CD4-positive, alpha-beta T cell treated with Interleukin-21 for 1 hour (primary cell): Measurements from ENCODE around the gene S100A2.
"Not testable (repeated sequence)": the region's sequence is repeated elsewhere in the genome, so short reads cannot be mapped to it uniquely, and the experiment has no call there.

Experiments used
- DNase-seq: peaks from one replicate; pipeline ENCODE4 v3.0.0-alpha.2; 2020

The S100A2 gene

DNA sequence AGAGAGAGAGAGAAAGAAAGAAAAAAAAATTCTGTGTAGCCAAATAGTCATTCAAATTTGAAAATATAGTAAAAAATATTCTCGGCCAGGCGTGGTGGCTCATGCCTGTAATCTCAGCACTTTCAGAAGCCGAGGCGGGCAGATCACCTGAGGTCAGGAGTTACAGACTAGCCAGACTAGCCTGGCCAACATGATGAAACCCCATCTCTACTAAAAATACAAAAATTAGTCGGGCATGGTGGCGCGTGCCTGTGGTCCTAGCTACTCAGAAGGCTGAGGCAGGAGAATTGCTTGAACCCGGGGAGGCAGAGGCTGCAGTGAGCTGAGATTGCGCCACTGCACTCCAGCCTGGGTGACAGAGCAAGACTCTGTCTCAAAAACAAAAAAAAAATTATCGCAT, 22.4 kb upstream of the S100A2 start:
- not testable (repeated sequence) for DNase-seq

DNA sequence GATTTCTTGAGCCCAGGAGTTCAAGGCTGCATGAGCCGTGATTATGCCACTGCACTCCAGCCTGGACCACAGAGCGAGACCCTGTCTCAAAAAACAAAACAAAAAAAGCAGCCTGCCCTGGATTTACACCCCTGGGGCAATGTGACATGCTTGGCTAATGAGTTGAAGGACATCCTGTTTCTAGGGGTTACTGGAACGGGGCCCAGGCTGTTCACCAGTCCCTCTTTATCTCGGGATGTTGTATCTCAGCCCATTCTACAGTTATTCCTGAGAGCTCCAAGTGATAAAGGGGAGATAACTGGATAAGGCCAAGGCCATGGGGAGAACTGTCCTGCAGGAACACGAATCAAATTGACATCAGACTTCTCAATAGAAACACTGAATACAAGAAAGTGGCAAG, 21.7 kb upstream of the S100A2 start:
- no peak for DNase-seq

DNA sequence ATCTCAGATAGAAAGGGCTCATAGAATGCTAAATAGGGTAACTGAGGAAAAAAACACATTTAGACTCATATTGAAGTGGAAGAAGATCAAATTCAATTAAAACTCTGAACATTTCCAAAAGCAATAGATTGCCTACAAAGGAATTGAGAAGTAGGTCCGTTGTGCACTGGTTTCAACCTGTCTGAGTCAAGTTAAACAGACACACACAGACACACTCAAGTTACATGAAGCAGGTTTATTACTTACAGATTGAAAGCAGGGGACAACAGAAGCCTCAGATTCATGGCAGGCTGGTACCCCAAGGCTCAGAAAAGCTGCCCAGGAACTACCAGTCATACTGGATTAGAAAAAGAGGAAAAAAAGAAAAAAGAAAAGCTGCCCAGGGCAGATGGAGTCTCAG, 20.7 kb upstream of the S100A2 start:
- no peak for DNase-seq

DNA sequence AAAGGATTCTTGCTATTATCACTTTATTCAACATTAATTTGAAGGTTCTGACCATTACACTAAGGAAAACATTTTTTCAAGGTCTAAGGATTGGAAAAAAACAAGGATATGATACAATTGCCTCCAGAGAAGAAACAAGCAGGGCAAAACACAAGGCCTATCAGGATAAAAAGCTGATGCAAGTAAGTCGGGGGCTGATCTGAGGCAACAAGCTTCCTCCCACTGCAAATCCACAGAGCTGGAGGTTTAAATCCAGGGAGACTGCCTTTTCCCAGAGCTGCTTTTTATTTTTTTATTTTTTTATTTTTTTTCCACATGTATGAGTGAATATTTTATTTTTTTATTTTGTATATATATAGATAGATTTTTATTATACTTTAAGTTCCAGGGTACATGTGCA, 19.4 kb upstream of the S100A2 start:
- no peak for DNase-seq

DNA sequence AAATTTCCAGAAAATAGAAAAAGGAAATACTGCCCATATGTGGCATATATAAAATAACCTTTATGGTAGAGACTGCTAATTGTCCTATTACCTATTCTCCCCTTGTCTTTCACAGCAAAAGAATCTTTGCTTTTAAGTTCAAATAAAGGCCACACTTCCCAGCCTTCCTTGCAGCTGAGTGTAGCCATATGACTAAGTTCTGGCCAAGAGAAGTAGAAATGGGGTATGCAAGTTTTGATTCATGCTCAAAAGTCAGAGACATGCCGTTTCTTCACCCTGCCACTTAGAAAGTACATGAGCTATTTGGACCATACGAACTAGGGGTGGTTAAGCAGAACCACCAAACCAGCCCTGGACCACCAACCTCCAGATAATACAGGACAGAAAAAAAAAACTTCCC, 18.3 kb upstream of the S100A2 start:
- no peak for DNase-seq

DNA sequence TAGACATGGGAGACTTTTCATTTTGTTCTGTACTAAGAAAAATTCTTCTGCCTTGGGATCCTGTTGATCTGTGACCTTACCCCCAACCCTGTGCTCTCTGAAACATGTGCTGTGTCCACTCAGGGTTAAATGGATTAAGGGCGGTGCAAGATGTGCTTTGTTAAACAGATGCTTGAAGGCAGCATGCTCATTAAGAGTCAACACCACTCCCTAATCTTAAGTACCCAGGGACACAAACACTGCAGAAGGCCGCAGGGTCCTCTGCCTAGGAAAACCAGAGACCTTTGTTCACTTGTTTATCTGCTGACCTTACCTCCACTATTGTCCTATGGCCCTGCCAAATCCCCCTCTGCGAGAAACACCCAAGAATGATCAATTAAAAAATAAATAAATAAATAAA, 17.9 kb upstream of the S100A2 start:
- not testable (repeated sequence) for DNase-seq

DNA sequence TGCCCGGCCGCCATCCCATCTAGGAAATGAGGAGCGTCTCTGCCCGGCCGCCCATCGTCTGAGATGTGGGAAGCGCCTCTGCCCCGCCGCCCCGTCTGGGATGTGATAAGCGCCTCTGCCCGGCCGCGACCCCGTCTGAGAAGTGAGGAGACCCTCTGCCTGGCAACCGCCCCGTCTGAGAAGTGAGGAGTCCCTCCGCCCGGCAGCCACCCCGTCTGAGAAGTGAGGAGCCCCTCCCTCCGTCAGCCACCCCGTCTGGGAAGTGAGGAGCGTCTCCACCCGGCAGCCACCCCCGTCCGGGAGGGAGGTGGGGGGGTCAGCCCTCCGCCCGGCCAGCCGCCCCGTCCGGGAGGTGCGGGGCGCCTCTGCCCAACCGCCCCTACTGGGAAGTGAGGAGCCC, 17.2 kb upstream of the S100A2 start:
- DNase-seq, result not testable (repeated sequence)

DNA sequence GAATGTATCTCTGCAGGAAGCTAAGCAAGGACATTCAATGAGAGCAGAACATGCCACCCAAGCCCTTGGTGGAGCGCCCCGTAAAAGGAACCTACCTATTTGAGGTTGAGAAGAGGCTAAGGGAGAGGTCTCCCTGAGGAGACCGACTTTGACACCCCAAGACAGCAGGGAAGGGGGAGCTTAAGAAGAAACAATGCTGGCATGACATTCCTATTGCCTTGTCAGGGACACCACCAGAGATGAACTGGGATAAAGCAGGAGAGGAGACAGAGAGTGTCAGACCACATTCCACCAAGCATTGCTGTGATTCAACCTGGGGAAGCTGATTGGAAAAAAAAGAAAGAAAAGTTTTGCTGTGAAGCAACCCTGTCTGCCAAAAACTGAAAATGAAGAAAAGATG, 13.3 kb upstream of the S100A2 start:
- DNase-seq, result no peak

DNA sequence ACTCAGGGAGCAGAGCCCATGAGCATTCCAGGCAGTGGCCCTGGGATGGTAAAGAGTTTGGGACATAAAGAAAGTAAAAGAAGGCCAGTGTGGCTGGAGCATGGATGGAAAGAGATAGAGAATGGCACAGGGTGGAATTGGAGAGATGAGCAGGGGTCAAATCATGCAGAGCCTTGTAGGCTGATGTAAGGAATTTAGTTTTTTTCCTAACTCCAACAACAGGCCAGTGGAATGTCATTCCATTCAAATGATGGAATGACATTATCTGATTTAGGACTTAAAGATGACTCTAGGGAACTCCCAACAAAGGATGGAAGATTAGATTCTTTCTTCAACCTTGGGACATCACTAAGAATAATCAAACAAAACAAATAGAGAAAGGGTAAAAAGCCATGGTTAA, 12.8 kb upstream of the S100A2 start:
- DNase-seq, result no peak

DNA sequence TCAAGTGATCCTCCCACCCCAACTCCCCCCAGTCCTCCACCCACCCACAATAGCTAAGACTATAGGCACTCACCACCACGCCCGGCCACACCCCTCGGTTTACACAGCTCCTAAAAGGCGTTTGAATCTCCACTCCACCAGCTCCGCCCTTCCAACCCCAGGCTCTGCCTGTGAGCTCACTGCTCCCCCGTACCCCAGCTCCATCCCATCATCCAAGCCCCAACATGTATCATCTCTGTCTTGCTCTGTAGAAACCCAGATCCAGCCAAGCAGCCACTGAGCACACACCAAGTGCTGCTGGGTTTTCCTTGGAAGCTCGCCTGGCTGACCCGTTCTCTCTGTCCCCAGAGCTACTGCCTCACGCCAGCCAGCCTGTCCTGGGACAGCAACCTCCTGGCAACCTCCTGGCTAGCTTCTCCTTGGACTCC, 12.0 kb upstream of the S100A2 start:
- DNase-seq, result no peak

DNA sequence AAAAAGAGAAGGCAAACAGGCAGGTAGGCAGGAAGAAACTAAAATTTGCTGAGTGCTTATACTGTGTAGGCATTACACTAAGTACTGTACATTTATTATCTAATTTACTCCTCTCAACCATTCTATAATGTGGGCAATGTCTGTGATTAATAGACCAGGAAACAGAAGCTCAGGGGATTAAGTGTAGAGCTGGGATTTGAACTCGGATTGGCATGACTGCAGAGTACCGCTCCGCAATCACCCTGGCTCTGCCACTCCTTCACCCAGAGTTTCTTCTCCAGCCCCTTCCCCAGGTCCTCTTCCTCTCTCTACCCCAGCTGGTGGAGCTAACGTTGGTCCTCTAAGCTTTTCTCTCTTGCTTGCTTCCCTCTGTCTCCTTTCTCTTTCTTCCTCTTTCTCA, 11.5 kb upstream of the S100A2 start:
- no peak for DNase-seq

DNA sequence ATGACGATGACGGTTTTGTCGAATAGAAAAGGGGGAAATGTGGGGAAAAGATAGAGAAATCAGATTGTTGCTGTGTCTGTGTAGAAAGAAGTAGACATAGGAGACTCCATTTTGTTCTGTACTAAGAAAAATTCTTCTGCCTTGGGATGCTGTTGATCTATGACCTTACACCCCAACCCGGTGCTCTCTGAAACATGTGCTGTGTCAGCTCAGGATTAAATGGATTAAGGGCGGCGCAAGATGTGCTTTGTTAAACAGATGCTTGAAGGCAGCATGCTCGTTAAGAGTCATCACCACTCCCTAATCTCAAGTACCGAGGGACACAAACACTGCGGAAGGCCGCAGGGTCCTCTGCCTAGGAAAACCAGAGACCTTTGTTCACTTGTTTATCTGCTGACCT, 9.9 kb upstream of the S100A2 start:
- not testable (repeated sequence) for DNase-seq

DNA sequence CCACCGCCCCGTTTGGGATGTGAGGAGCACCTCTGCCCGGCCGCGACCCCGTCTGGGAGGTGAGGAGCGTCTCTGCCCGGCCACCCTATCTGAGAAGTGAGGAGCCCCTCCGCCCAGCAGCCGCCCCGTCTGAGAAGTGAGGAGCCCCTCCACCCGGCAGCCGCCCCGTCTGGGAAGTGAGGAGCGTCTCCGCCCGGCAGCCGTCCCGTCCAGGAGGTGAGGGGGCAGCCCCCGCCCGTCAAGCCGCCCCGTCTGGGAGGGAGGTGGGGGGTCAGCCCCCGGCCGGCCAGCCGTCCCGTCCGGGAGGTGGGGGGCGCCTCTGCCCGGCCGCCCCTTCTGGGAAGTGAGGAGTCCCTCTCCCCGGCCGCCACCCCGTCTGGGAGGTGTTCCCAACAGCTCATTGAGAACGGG, 9.4 kb upstream of the S100A2 start:
- not testable (repeated sequence) for DNase-seq

DNA sequence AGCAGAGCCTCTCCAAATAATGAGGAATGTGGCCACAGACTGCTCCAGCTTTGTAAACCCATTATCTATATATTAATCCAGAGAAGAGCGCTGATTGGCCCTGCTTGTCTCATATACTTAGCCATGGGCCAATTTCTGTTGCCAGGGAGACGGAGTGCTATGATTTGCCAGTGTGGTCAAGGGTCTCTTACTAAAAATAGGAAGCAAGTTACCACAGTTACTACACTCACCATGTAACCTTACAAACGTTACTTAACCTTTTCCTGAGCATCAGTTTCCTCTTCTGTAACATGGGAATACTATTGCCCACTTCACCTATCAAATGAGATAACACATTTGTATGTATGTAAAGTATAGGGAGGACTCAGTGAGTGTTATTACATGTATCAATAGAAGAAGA, 7.7 kb upstream of the S100A2 start:
- no peak for DNase-seq

DNA sequence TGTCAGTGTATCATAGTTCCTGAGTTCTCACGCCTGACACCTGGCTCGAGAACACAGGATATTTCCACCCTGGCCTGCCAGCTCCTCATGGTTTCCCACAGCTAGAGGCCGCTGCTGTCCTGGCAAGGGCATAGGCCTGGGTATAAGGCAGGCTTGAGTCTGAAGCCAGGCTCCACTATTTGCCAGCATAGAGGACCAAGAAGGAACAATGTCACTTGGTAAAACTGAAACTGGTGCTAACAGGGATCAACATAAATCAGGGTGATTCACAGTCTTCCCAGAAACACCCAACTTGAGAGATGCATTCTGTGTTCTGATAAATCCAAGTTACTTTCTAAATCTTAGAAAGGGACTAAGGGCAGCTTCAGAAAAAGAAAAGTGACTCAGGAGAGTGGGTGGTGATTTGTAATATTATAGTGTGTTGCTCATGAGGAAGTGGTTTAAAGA, 6.9 kb upstream of the S100A2 start:
- peak; percentile 59 for DNase-seq

DNA sequence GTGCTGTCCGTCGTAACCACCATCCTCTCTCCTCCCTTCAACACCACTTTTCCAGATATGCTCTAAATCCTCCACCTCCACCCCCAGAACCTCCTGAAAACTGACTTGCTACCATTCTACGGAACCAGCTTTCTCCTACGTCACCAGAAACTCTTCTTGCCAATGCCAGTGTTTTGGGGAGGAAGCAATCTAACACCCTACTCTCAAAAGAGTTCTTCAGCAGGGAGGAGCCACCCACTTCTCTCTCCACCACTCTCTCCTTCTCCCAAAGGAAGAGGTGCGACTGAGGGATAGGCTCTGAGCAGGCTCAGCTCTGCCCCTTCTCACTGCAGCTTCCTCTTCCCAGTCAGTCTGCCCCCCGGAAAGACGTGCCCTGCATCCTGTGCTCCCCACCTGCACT, 6.1 kb upstream of the S100A2 start:
- DNase-seq, result no peak

DNA sequence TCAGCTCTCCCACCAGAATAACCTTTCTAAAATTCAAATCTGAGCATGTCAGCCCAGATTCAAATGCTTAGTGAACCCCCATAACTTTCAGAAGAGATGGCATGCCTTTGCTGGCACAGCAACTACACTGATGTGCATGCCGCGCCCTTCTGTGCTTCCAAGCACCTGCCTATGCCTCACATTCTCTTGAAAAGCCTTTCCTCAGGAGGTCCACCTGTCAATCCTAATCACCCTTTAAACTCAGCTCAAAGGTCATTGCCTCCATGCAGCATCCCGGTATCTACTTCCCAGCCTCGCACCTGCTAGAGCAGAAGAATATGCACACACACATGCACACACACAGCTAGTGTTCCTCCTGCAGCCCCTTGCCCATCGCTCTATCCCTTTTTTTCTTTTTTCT, 5.2 kb upstream of the S100A2 start:
- no peak for DNase-seq

DNA sequence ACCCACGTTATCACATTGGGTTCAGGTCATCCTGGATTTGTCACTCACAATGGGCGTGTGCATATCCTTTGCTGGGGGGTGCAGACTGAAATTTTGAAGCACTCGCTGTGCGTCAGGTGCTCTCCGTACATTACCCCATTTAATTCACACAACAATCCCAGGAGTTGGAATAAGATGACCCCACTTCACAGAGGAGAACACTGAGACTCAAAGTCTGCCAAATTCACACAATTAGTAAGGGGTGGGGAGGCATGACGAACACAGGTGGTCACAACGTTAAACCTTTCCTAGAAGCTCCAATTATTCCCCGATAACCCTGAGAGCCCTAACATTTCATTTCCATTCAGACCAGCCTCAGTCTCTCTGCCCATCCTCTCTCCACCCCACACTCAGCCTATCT, 3.8 kb upstream of the S100A2 start:
- no peak for DNase-seq

DNA sequence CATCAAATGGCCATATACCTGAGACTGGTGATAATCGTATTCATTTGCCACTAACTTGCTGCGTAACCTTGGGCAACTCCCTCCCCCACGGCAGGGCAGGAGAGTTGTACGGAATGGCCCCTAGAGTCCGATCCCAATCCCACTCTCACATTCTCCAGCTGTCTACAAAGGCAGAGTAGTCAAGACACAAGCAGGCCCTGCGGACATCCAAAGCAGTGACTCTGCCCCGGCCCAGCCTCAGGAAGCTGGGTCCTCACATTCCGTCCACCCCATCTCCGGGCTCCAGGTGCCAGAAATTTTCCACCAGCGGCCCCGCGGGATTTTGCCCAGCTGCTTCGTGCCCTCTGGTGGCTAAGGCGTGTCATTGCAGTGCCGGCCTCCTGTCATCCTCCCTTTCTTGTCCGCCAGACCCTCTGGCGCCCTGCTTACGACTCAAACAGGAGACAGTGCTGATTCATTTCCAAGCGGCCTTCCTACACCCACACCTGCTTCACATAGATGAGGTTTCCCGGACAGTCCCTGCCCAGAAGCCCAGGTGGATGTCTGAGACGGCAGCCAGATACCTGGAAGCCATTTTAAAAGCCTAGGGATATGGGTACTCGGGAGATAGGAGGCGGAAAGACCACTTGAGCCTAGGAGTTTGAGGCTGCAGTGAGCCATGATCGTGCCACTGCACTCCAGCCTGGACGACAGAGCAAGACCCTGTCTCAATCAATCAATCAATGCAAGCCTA, 2.9 kb upstream of the S100A2 start:
- peak; percentile 81 for DNase-seq

DNA sequence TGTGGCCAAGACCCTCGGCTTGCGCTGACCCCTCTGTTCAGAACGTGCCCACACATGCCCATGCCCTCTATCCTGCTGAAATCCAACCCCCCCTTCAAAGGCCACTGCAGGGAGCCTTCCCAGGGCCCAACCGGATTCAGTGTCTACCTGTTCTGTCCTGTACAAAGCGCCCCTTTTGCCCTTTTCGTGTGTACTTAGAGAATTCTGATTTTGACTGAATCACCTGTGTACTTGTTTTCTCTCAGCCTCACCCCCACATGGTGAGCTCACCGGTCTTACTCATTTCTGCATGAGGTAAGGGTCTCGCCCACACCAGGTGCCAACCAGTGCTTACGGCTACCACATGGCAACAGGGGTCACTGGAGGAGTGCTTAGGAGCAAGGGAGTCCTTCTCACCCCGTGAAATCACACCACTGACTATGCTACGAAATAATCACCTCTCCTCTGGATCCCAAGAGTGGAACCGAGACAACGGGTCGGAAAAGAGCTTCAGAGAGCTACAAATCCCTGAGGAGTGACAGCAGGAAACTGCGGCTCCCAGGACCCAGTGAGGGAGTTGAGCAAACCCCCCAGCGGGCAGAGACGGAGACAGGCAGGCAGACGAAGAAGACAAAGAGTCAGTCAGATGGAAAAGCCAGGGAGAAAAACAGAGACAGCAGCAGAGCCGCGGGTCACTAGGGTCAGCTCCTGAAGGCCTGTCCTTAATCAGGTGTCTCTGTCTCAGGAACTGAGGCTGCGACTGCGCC, 2.1 kb upstream of the S100A2 start:
- no peak for DNase-seq

DNA sequence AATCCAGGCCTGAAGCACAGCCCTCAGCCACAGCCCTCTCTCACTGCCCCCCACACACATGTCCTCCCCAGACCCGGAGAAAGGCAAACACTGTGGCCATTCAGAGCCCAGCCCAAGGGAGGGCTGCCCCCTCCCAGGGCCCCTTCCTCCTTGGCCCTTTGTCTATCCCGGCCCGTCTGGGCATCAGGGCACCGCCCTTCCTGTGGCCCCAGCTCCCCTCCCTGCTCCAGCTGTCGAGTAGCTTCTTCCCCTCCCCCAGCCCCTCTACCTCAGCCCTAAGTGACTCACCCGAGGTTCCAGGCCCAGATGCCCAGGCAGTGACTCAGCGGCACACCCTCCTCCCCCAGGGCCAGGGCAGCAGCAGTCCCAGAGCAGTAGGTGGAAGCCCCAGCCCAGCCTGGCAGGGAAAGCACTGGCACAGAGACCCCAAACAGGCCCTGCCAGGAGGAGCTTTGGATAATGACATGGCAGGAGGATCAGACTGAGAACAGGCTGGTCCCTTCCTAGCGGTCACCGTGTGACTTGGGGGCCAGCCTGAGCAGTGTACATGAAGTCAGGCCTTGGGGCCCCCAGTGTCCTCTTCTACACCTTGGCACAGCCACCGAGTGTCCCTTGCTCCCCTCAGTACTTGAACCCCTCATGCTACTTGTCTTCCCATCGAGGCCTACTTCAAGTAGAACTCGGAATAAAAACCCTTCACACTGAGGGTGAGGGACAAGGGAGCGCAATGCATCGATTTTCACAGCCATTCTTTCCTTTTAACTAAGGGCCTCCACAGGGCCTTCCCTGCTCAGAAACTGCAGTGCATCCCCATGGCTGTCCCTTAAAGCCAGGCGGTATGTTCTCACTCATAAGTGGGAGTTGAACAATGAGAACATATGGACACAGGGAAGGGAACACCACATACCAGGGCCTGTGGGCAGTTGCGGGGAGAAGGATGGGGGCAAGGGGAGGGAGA, 1.0 kb upstream of the S100A2 start:
- peak; percentile 78 for DNase-seq

DNA sequence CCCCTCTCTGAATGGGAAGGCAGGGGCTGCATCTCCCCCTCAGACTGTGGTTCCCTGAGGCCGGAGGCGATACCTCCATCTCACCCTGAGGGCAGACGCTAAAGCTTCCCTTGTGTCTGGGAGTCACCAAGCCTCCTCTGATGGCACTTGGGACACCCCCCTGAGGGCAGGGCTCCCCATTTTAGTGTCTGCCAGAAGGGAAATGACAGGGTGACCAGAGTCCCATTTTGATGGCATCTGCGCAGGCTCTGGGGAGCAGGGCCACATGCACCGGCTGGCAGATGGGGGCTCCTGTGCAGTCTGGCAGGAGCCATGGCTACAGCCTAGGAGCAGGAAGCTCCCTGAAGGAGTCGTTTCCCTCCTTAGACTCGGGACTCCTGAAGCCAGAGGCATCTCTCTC, 1.7 kb downstream of the S100A2 start:
- no peak for DNase-seq

DNA sequence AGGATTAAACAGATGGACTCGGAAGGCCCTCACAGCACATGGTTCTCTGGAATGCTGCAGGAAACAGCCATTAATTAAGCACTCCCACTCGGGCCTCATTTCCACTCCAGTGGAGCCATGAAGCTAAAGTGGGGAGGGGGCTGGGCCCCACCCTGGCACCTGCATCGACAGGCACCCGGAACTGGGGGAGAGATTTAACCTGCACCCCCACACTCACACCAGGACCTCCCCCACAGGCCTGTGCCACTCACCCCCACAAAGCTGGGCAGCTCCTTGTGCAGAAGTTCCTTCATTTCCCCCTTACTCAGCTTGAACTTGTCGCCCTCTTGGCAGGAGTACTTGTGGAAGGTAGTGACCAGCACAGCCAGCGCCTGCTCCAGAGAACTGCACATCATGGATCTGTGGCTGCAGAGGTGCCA, 2.2 kb downstream of the S100A2 start:
- DNase-seq, result no peak
